ENCODE data around the gene ELAVL1. TPM values are rescaled to one million over a fixed set of nuclear protein-coding genes. Genes with fewer than 3 reads are reported as not detected.
"Not testable (repeated sequence)": the region's sequence is repeated elsewhere in the genome, so short reads cannot be mapped to it uniquely, and the experiment has no call there.

Gene ELAVL1
- total and polyA plus RNA-seq, 7 donors: 22.3 to 57.9 (median 44.5) TPM

DNA sequence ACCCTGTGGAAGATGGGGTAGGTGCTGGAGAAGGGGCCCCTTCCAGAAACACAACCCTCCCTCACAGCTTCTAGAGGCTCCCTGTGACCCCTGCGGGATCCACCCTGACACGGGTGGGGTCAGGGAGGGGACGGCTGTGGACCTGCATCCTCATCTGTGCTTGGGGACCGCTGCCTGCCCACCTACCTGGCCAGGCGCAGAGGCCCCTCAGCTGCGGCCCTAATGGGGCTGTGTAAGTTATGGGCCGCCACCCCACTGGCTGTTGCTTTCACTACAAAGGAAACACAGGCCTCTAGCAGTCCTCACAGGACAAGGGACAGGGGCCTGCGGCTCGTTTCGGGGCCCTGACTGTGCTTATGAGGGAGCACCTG, 72.5 kb downstream of the ELAVL1 start:
- no peak for TF ChIP-seq CTCF (IDR thresholded peaks at IDR 0.05)
- H3K4me3 ChIP-seq: no peak overlapping the region
- H3K27me3 ChIP-seq (ENCODE audit: insufficient read depth in 3 of 3, low read length in 2 of 3): no peaks in the 10 kb centered on the region
- ATAC-seq (no peak), DNase-seq (no peak)
- peaks cover 13% of the 10 kb centered on the region for H3K4me1 ChIP-seq
- peaks cover 9 to 84% of the 10 kb centered on the region in 2 donors for H3K36me3 ChIP-seq (ENCODE audit: insufficient read depth in 1 of 2, low read depth in 1 of 2)
- H3K9me3 ChIP-seq: no peaks in the 10 kb centered on the region
- WGBS, 3 donors: 92 to 95% (median 93%) methylated on average over 10 of the region's 10 CpGs
- no peak overlapping the region for H3K27ac ChIP-seq
- intact Hi-C loops (cut with DNase I): no loop called here

DNA sequence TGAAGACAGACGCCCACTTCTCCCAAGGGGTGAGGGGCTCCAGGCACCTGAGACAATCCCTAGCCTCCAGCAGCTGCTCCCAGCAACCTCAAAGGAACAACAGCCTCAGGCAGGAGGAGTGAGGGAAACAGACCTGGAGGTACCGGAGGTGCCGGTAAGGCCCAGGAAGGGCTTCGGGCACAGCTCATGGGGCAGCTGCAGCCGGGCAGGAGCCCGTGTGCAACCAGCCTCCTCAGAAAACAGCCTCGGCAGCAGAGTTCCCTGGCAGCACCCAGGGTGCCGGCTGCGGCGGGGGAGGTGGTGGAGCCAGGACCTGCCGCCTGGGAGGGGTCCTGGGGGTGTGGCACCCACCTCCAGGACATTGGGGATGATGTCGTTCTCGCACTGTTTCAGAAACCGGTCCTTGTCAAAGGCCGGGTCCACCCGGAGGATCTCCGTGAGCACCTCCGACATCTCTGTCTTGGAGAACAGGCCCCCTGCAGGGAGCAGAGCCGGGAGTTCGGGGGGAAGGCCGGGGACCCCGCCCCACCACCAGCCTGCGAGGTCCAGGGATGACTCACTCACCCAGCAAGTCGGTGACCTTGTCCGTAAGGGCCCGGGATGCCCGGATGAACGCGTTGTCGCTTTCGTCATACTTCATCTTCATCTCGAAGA, 73.0 kb downstream of the ELAVL1 start:
- peaks cover 9 to 79% of the 10 kb centered on the region in 2 donors for H3K36me3 ChIP-seq (ENCODE audit: insufficient read depth in 1 of 2, low read depth in 1 of 2)
- ATAC-seq (no peak), DNase-seq (no peak)
- H3K9me3 ChIP-seq: no peaks in the 10 kb centered on the region
- H3K27ac ChIP-seq: no peak overlapping the region
- 90 to 94% (median 92%) methylated on average over 31 to 32 of the region's 32 CpGs for WGBS, 3 donors
- peaks cover 15% of the 10 kb centered on the region for H3K4me1 ChIP-seq
- no peak overlapping the region for H3K4me3 ChIP-seq
- intact Hi-C loops (cut with DNase I): no loop called here
- TF ChIP-seq CTCF (IDR thresholded peaks at IDR 0.05): no peak
- no peaks in the 10 kb centered on the region for H3K27me3 ChIP-seq (ENCODE audit: insufficient read depth in 3 of 3, low read length in 2 of 3)

- intact Hi-C loops (cut with DNase I): no loop called here
- ATAC-seq: no peak
- no peaks in the 10 kb centered on the region for H3K27me3 ChIP-seq (ENCODE audit: insufficient read depth in 3 of 3, low read length in 2 of 3)
- no peak overlapping the region for H3K4me3 ChIP-seq
- DNase-seq: no peak
- TF ChIP-seq CTCF (IDR thresholded peaks at IDR 0.05): no peak
- H3K4me1 ChIP-seq: peaks cover 20% of the 10 kb centered on the region
- peaks cover 9 to 73% of the 10 kb centered on the region in 2 donors for H3K36me3 ChIP-seq (ENCODE audit: insufficient read depth in 1 of 2, low read depth in 1 of 2)
- WGBS, 3 donors: 86 to 87% (median 86%) methylated on average over 33 to 36 of the region's 36 CpGs
- H3K9me3 ChIP-seq: no peaks in the 10 kb centered on the region
- no peak overlapping the region for H3K27ac ChIP-seq
Observed at GRCh38 chr19:7931221-7932061, 74.0 kb downstream of the ELAVL1 start.

DNA sequence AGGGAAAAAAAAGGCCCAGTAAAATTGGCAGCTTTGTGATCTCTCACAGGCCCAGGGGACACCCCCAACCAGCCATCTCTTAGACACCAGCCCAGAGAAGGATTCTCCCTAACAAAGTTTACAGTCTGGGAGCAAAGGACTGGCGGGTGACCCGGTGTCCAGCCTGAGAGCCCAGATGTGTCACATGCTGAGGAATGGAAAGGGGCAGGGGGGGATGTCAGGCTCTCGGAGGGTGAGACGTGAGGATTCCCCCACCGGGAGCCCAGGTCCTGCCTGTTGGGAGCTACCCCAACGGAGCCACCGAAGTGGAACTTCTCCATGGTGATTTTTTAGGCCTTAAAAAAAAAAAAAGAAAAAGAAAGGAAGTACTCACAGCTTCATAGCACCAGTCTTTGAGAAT, 74.7 kb downstream of the ELAVL1 start:
- no peak for ATAC-seq
- peaks cover 23% of the 10 kb centered on the region for H3K4me1 ChIP-seq

GRCh38 chr19:7930030-7930429, 75.4 kb downstream of the ELAVL1 start:
- 77 to 87% (median 78%) methylated on average over 5 to 11 of the region's 11 CpGs for WGBS, 3 donors
- Histone ChIP-seq H3K27ac (peak overlapping the region; percentile 50), H3K36me3 (ENCODE audit: insufficient read depth in 1 of 2, low read depth in 1 of 2) (peaks cover 9 to 59% of the 10 kb centered on the region in 2 donors), H3K4me1 (peaks cover 23% of the 10 kb centered on the region)
- H3K4me3 ChIP-seq; intact Hi-C loops (cut with DNase I); DNase-seq; H3K9me3 ChIP-seq; H3K27me3 ChIP-seq (ENCODE audit: insufficient read depth in 3 of 3, low read length in 2 of 3); ATAC-seq: not testable (repeated sequence)

More for the DNA sequence above, 74.7 kb downstream of the ELAVL1 start:
- Histone ChIP-seq H3K4me3 (no peak overlapping the region), H3K27ac (peak overlapping the region; percentile 14), H3K36me3 (ENCODE audit: insufficient read depth in 1 of 2, low read depth in 1 of 2) (peaks cover 9 to 66% of the 10 kb centered on the region in 2 donors), H3K9me3 (no peaks in the 10 kb centered on the region), H3K27me3 (ENCODE audit: insufficient read depth in 3 of 3, low read length in 2 of 3) (no peaks in the 10 kb centered on the region)
- intact Hi-C loops (cut with DNase I): no loop called here
- 76 to 85% (median 80%) methylated on average over 7 of the region's 7 CpGs for WGBS, 3 donors
- TF ChIP-seq CTCF (IDR thresholded peaks at IDR 0.05): no peak
- DNase-seq: no peak
